Astrocyte (in vitro differentiated cells and primary cell): ENCODE data around the gene ADAMTS9.

ENCODE experiments used
- EZH2 ChIP-seq: IDR thresholded peaks from 2 replicates; pipeline ENCODE4 v1.6.1; 2012; ENCODE audit warnings: mild to moderate bottlenecking, low read length, inconsistent platforms; ENCODE audit not compliant: insufficient read depth
- TF ChIP-seq, protein P1 (sequence below): IDR thresholded peaks from 2 replicates; pipeline ENCODE4 v1.5.1; 2011; ENCODE audit warnings: low read depth, mild to moderate bottlenecking, inconsistent platforms, low read length, moderate library complexity; ENCODE audit not compliant: insufficient read depth

DNA sequence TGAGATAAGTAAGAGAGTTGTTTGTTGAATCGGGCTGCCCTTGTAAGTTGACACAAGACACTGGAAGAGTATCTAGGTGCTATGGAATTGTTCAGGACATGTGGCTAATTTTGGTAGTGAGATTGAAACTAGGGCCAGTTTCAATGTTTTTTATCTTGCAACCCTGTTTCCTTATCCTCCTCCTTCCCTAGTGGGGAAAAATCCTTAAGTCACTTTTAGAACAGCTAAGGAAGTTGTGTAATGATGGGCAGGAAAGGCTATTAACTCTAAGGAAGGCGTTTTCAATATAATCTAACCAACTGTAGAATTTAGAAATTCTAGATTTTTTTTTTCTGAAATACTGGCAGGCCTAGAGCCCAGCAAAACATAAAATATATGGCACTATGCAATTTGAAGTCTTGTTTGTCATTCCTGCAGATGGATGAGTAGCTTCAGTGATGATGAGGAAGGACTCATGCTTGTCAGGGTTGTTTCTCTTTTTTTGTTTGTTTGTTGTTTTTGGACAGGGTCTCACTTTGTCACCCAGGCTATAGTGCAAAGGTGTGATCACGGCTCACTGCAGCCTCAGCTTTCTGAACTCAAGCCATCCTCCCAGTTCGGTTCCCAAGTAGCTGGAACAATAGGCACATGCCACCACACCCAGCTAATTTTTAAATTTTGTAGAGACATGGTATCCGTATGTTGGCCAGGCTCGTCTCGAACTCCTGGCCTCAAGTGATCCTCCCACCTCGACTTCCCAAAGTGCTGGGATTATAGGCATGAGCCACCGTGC is 27.6 kb upstream of the ADAMTS9 start:
- TF ChIP-seq, protein P1, sequence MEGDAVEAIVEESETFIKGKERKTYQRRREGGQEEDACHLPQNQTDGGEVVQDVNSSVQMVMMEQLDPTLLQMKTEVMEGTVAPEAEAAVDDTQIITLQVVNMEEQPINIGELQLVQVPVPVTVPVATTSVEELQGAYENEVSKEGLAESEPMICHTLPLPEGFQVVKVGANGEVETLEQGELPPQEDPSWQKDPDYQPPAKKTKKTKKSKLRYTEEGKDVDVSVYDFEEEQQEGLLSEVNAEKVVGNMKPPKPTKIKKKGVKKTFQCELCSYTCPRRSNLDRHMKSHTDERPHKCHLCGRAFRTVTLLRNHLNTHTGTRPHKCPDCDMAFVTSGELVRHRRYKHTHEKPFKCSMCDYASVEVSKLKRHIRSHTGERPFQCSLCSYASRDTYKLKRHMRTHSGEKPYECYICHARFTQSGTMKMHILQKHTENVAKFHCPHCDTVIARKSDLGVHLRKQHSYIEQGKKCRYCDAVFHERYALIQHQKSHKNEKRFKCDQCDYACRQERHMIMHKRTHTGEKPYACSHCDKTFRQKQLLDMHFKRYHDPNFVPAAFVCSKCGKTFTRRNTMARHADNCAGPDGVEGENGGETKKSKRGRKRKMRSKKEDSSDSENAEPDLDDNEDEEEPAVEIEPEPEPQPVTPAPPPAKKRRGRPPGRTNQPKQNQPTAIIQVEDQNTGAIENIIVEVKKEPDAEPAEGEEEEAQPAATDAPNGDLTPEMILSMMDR = no peak
- TF ChIP-seq EZH2 = no peak
